Vagina (tissue), 2 donors: ENCODE measurements around the gene SLCO1B1.

ENCODE experiments used
- CTCF ChIP-seq, 3 experiments: fragments of 450-650 bp in 2 of 3; fragments of 200-600 bp in 1 of 3; sonication (generic) in 1 of 3; IDR thresholded peaks; one replicate each; pipeline ENCODE4 v1.5.1; 2017 to 2019; ENCODE audit warnings: antibody characterized with exemption in 3 of 3, mild to moderate bottlenecking in 2 of 3, moderate library complexity in 2 of 3
- POLR2A ChIP-seq, 2 donors: fragments of 450-650 bp; IDR thresholded peaks; one replicate each; pipeline ENCODE4 v1.6.1; 2017; ENCODE audit warnings: antibody characterized with exemption in 2 of 2, mild to moderate bottlenecking in 2 of 2, moderate library complexity in 2 of 2
- POLR2AphosphoS5 ChIP-seq, 2 donors: sonication (generic); formaldehyde crosslinking; IDR thresholded peaks; one replicate each; pipeline ENCODE4 v1.9.0; 2017; ENCODE audit warnings: antibody characterized with exemption in 2 of 2, mild to moderate bottlenecking in 2 of 2, low read depth in 1 of 2; ENCODE audit not compliant: insufficient read depth in 1 of 2

GRCh38 chr12:21220266-21220665, 89.3 kb downstream of the SLCO1B1 start:
- TF ChIP-seq POLR2A (IDR thresholded peaks at IDR 0.05) (no peak), CTCF (IDR thresholded peaks at IDR 0.05) (no peak), POLR2AphosphoS5 (IDR thresholded peaks at IDR 0.05; ENCODE audit: insufficient read depth in 1 of 2, low read depth in 1 of 2) (no peak)
